Inflammatory macrophage treated with lipopolysaccharide for 4 hours (primary cell): Measurements from ENCODE around the gene ZNF837.
A peak's percentile ranks its signal among the peaks of the same experiment; 100 is the strongest.

Source experiments
- DNase-seq: peaks from one replicate; pipeline ENCODE4 v3.0.0-alpha.2; 2020

ZNF837 gene

GRCh38 chr19:58367698-58368454 lies 13.0 kb downstream of the ZNF837 start:
- no peak for DNase-seq

- DNase-seq: no peak
Measured at GRCh38 chr19:58366585-58367430, 14.0 kb downstream of the ZNF837 start.

- peak; percentile 27 for DNase-seq
Measured at GRCh38 chr19:58364146-58364545, 16.7 kb downstream of the ZNF837 start.

GRCh38 chr19:58362272-58362994 lies 18.4 kb downstream of the ZNF837 start, which contains the start of gene ZNF497:
Gene ZNF497, minus strand, starts transcription at chr19:58362751. Its CDS starts 5,116 bp downstream, at chr19:58357635.
- DNase-seq: peak; percentile 97

- DNase-seq: peak; percentile 38
Measured at GRCh38 chr19:58361900-58362271, 18.9 kb downstream of the ZNF837 start.

GRCh38 chr19:58357481-58358145 lies 23.2 kb downstream of the ZNF837 start:
- no peak for DNase-seq

GRCh38 chr19:58356766-58357480 lies 23.9 kb downstream of the ZNF837 start:
- no peak for DNase-seq

- no peak for DNase-seq
Measured at GRCh38 chr19:58355908-58356765, 24.7 kb downstream of the ZNF837 start.

- no peak for DNase-seq
Measured at GRCh38 chr19:58355215-58355796, 25.5 kb downstream of the ZNF837 start.

GRCh38 chr19:58354478-58355030 lies 26.3 kb downstream of the ZNF837 start:
- no peak for DNase-seq

GRCh38 chr19:58353717-58354477 lies 26.9 kb downstream of the ZNF837 start:
- DNase-seq: no peak

- DNase-seq: no peak
Measured at GRCh38 chr19:58352760-58353671, 27.8 kb downstream of the ZNF837 start, which contains the start of gene A1BG. Gene A1BG, minus strand, starts transcription at chr19:58353492. Its CDS starts 55 bp downstream, at chr19:58353437.

- DNase-seq: no peak
Measured at GRCh38 chr19:58351990-58352755, 28.7 kb downstream of the ZNF837 start.

- no peak for DNase-seq
Measured at GRCh38 chr19:58351558-58351878, 29.3 kb downstream of the ZNF837 start.

GRCh38 chr19:58350871-58351557 lies 29.8 kb downstream of the ZNF837 start:
- DNase-seq: no peak

- DNase-seq: no peak
Measured at GRCh38 chr19:58350001-58350861, 30.6 kb downstream of the ZNF837 start.
